H9 (cell line): Measurements from ENCODE around the gene TTC13. TPM values are rescaled to one million over a fixed set of nuclear protein-coding genes. Genes with fewer than 3 reads are reported as not detected.

Source experiments
- DNase-seq: peaks from one replicate; pipeline ENCODE4 v3.0.0-alpha.2; 2017
- H2AFZ ChIP-seq: one replicate; pipeline ENCODE4 v1.6.1; 2013; ENCODE audit warnings: mild to moderate bottlenecking, low read length, control low read depth, moderate library complexity
- H2AK5ac ChIP-seq: 2 replicates; pipeline ENCODE4 v1.6.1; 2013; ENCODE audit warnings: low read length, control low read depth, mixed read lengths; ENCODE audit not compliant: insufficient read length
- H2BK120ac ChIP-seq: one replicate; pipeline ENCODE4 v1.6.1; 2013; ENCODE audit warnings: low read depth, mild to moderate bottlenecking, low read length, control low read depth, inconsistent platforms; ENCODE audit not compliant: poor library complexity, severe bottlenecking
- H2BK12ac ChIP-seq: 2 replicates; pipeline ENCODE4 v1.6.1; 2013; ENCODE audit warnings: low read length, control low read depth, mixed read lengths, low read depth; ENCODE audit not compliant: insufficient read length
- H2BK15ac ChIP-seq: 2 replicates; pipeline ENCODE4 v1.6.1; 2013; ENCODE audit warnings: low read depth, low read length, control low read depth
- H2BK20ac ChIP-seq: one replicate; pipeline ENCODE4 v1.6.1; 2013; ENCODE audit warnings: low read depth, mild to moderate bottlenecking, low read length, control low read depth, inconsistent platforms; ENCODE audit not compliant: poor library complexity, severe bottlenecking
- H2BK5ac ChIP-seq: 2 replicates; pipeline ENCODE4 v1.6.1; 2013; ENCODE audit warnings: low read length, control low read depth, mixed read lengths; ENCODE audit not compliant: insufficient read length
- H3K14ac ChIP-seq: 2 replicates; pipeline ENCODE4 v1.6.1; 2013; ENCODE audit warnings: low read length, control low read depth; ENCODE audit not compliant: insufficient read depth
- H3K18ac ChIP-seq: 2 replicates; pipeline ENCODE4 v1.6.1; 2013; ENCODE audit warnings: low read depth, mild to moderate bottlenecking, mixed read lengths, low read length, control low read depth; ENCODE audit not compliant: insufficient read length
- H3K23ac ChIP-seq: 2 replicates; pipeline ENCODE4 v1.6.1; 2013; ENCODE audit warnings: low read length, control low read depth, mixed read lengths, low read depth; ENCODE audit not compliant: insufficient read length
- H3K23me2 ChIP-seq: 2 replicates; pipeline ENCODE4 v1.6.1; 2013; ENCODE audit warnings: low read depth, mild to moderate bottlenecking, mixed read lengths, low read length, control low read depth; ENCODE audit not compliant: insufficient read length, poor library complexity, severe bottlenecking
- H3K27ac ChIP-seq: 2 replicates; pipeline ENCODE4 v1.5.1; 2013; ENCODE audit warnings: low read length, control low read depth, mixed read lengths, low read depth; ENCODE audit not compliant: insufficient read length
- H3K27me3 ChIP-seq: 2 replicates; pipeline ENCODE4 v1.6.1; 2013; ENCODE audit warnings: low read length, control low read depth, inconsistent platforms; ENCODE audit not compliant: insufficient read depth
- H3K4ac ChIP-seq: 2 replicates; pipeline ENCODE4 v1.6.1; 2013; ENCODE audit warnings: low read depth, mild to moderate bottlenecking, control low read depth, inconsistent platforms, low read length, moderate library complexity
- H3K4me1 ChIP-seq: 2 replicates; pipeline ENCODE4 v1.6.1; 2013; ENCODE audit warnings: low read length, control low read depth, inconsistent platforms; ENCODE audit not compliant: insufficient read depth
- H3K4me2 ChIP-seq: 2 replicates; pipeline ENCODE4 v1.6.1; 2013; ENCODE audit warnings: low read length, control low read depth, mixed read lengths; ENCODE audit not compliant: insufficient read length, insufficient read depth
- H3K56ac ChIP-seq: 2 replicates; pipeline ENCODE4 v1.6.1; 2013; ENCODE audit warnings: low read depth, mild to moderate bottlenecking, mixed read lengths, low read length, control low read depth; ENCODE audit not compliant: insufficient read length
- H3K79me1 ChIP-seq: 2 replicates; pipeline ENCODE4 v1.6.1; 2013; ENCODE audit warnings: low read depth, mild to moderate bottlenecking, moderate library complexity, low read length, control low read depth, inconsistent platforms; ENCODE audit not compliant: insufficient read depth, poor library complexity, severe bottlenecking
- H3K79me2 ChIP-seq: 2 replicates; pipeline ENCODE4 v1.6.1; 2013; ENCODE audit warnings: low read length, control low read depth, inconsistent platforms; ENCODE audit not compliant: insufficient read depth
- H3K9ac ChIP-seq: 2 replicates; pipeline ENCODE4 v1.6.1; 2013; ENCODE audit warnings: low read length, control low read depth, mixed read lengths; ENCODE audit not compliant: insufficient read length; ENCODE audit errors: extremely low read depth
- H3K9me3 ChIP-seq: one replicate; pipeline ENCODE4 v1.6.1; 2013; ENCODE audit warnings: low read depth, low read length, inconsistent platforms; ENCODE audit not compliant: control insufficient read depth
- H3T11ph ChIP-seq: one replicate; pipeline ENCODE4 v1.6.1; 2013; ENCODE audit warnings: mild to moderate bottlenecking, low read length, control low read depth, inconsistent platforms
- H4K20me1 ChIP-seq: one replicate; pipeline ENCODE4 v1.6.1; 2013; ENCODE audit not compliant: control insufficient read depth, insufficient read length, insufficient read depth
- H4K5ac ChIP-seq: 2 replicates; pipeline ENCODE4 v1.6.1; 2013; ENCODE audit warnings: low read depth, mild to moderate bottlenecking, mixed read lengths, low read length, control low read depth; ENCODE audit not compliant: insufficient read length
- H4K8ac ChIP-seq: replicated peaks from 2 replicates; pipeline ENCODE4 v1.6.1; 2013; ENCODE audit warnings: low read length, control low read depth, mixed read lengths, low read depth; ENCODE audit not compliant: insufficient read length
- H4K91ac ChIP-seq: 2 replicates; pipeline ENCODE4 v1.6.1; 2013; ENCODE audit warnings: low read depth, mild to moderate bottlenecking, moderate library complexity, mixed read lengths, low read length, control low read depth; ENCODE audit not compliant: insufficient read length
- H3K27ac Mint-ChIP-seq, 3 experiments: 2 replicates in 2 of 3; 3 replicates in 1 of 3; pipeline ENCODE4 v1.8.0; 2020 to 2021; ENCODE audit warnings: mixed read lengths in 3 of 3, mild to moderate bottlenecking in 1 of 3, moderate library complexity in 1 of 3
- H3K27me3 Mint-ChIP-seq: 2 replicates; pipeline ENCODE4 v1.8.0; 2021; ENCODE audit warnings: low read depth, mild to moderate bottlenecking, moderate library complexity, mixed read lengths
- H3K36me3 Mint-ChIP-seq, 3 experiments: 2 replicates in 2 of 3; 3 replicates in 1 of 3; pipeline ENCODE4 v1.8.0; 2020 to 2021; ENCODE audit warnings: low read depth in 3 of 3, mixed read lengths in 3 of 3; ENCODE audit not compliant: insufficient read depth in 1 of 3
- H3K4me1 Mint-ChIP-seq, 2 experiments: 2 replicates each; pipeline ENCODE4 v1.8.0; 2020; ENCODE audit warnings: mixed read lengths in 2 of 2
- H3K4me3 Mint-ChIP-seq, 2 experiments: 2 replicates in 1 of 2; 3 replicates in 1 of 2; pipeline ENCODE4 v1.8.0; 2020 to 2021; ENCODE audit warnings: mild to moderate bottlenecking in 2 of 2, mixed read lengths in 2 of 2, moderate library complexity in 1 of 2
- H3K9me3 Mint-ChIP-seq, 2 experiments: 2 replicates in 1 of 2; 3 replicates in 1 of 2; pipeline ENCODE4 v1.8.0; 2020; ENCODE audit warnings: mild to moderate bottlenecking in 2 of 2, mixed read lengths in 2 of 2, moderate library complexity in 1 of 2
- CTCF ChIP-seq: fragments of 200-600 bp; sonication (generic); conservative IDR thresholded peaks from 3 replicates; pipeline ENCODE4 v1.8.0; 2021; ENCODE audit warnings: antibody characterized with exemption, mild to moderate bottlenecking
- WGBS: extraction: QIAGEN DNeasy Blood & Tissue Kit; methylation state at CpG from one replicate; pipeline ENCODE4 v1.1.7; 2013; ENCODE audit warnings: missing lambda C conversion rate, low lambda C conversion rate, mixed read lengths; ENCODE audit not compliant: insufficient read length; ENCODE audit errors: extremely low coverage; 5-methylcytosine and 5-hydroxymethylcytosine counted together
- total RNA-seq: library from RNA; stranded (reverse); gene quantifications from 2 replicates; pipeline ENCODE4 v1.2.1, GENCODE V29; 2021

TTC13 gene
- total RNA-seq, 1 experiment from 2014 or later, result 7.6 TPM

GRCh38 chr1:230926182-230926581, 52.5 kb downstream of the TTC13 start:
- Histone ChIP-seq H3K79me1 (no peaks in the 10 kb centered on the region), H3K4ac (no peak overlapping the region), H3K27me3 (no peaks in the 10 kb centered on the region), H3K79me2 (no peaks in the 10 kb centered on the region), H3T11ph (no peak overlapping the region), H3K4me1 (no peaks in the 10 kb centered on the region), H3K9ac (no peak overlapping the region), H2BK12ac (no peak overlapping the region), H3K14ac (no peak overlapping the region), H2AFZ (no peak overlapping the region), H2AK5ac (no peak overlapping the region), H4K91ac (no peak overlapping the region), H4K8ac (no peak overlapping the region), H3K23me2 (no peaks in the 10 kb centered on the region), H3K23ac (no peak overlapping the region), H2BK15ac (no peak overlapping the region), H4K20me1 (no peaks in the 10 kb centered on the region), H3K4me2 (no peak overlapping the region), H2BK20ac (no peak overlapping the region), H2BK5ac (no peak overlapping the region), H3K18ac (no peak overlapping the region), H3K27ac (no peak overlapping the region), H2BK120ac (no peak overlapping the region), H3K9me3 (no peaks in the 10 kb centered on the region), H4K5ac (no peak overlapping the region), H3K56ac (no peak overlapping the region)
- DNase-seq, result no peak
- Mint-ChIP-seq H3K27me3 (no peaks in the 10 kb centered on the region), H3K27ac (no peak overlapping the region), H3K4me3 (no peak overlapping the region), H3K36me3 (peaks cover 2 to 16% (median 4%) of the 10 kb centered on the region in 3 experiments; a peak in 4 of 7 replicates), H3K9me3 (no peaks in the 10 kb centered on the region), H3K4me1 (no peaks in the 10 kb centered on the region)
- TF ChIP-seq CTCF, result no peak
- whole genome bisulfite sequencing, result no CpG with 5 or more reads among the region's 5 CpGs
